HepG2 (cell line): ENCODE data around the gene ATP7B.

ENCODE experiments used
- JARID2 ChIP-seq: sonication (generic); formaldehyde crosslinking; IDR thresholded peaks from 2 replicates; pipeline ENCODE4 v1.8.1; 2023; ENCODE audit warnings: missing genetic modification reagents, inconsistent platforms; ENCODE audit not compliant: insufficient replicate concordance
- POLR2A ChIP-seq, 2 experiments: IDR thresholded peaks; 2 replicates each; pipeline ENCODE4 v1.6.1; 2011; ENCODE audit warnings: low read depth in 2 of 2, low read length in 2 of 2, mild to moderate bottlenecking in 1 of 2, moderate library complexity in 1 of 2; ENCODE audit not compliant: insufficient read depth in 1 of 2
- TCF7 ChIP-seq: sonication (generic); IDR thresholded peaks from 2 replicates; pipeline ENCODE4 v1.6.1; 2016; ENCODE audit warnings: antibody characterized with exemption, low read depth
- ZFP90 ChIP-seq: sonication (generic); formaldehyde crosslinking; IDR thresholded peaks from 2 replicates; pipeline ENCODE4 v1.8.0; 2022; ENCODE audit warnings: missing genetic modification reagents, mild to moderate bottlenecking, inconsistent platforms, borderline replicate concordance
- ZFX ChIP-seq: sonication (generic); formaldehyde crosslinking; IDR thresholded peaks from 2 replicates; pipeline ENCODE4 v1.4.0; 2020; ENCODE audit warnings: mild to moderate bottlenecking, low read depth, missing genetic modification reagents, moderate library complexity
- ZNF274 ChIP-seq: sonication (generic); formaldehyde crosslinking; IDR thresholded peaks from 2 replicates; pipeline ENCODE4 v1.5.1; 2020; ENCODE audit warnings: mild to moderate bottlenecking, missing genetic modification reagents
- ZNF772 ChIP-seq: sonication (generic); formaldehyde crosslinking; IDR thresholded peaks from 2 replicates; pipeline ENCODE4 v1.5.0; 2020; ENCODE audit warnings: mild to moderate bottlenecking, missing genetic modification reagents
- ZSCAN20 ChIP-seq: sonication (generic); formaldehyde crosslinking; IDR thresholded peaks from 2 replicates; pipeline ENCODE4 v1.4.0; 2020; ENCODE audit warnings: missing genetic modification reagents, mild to moderate bottlenecking, borderline replicate concordance

DNA sequence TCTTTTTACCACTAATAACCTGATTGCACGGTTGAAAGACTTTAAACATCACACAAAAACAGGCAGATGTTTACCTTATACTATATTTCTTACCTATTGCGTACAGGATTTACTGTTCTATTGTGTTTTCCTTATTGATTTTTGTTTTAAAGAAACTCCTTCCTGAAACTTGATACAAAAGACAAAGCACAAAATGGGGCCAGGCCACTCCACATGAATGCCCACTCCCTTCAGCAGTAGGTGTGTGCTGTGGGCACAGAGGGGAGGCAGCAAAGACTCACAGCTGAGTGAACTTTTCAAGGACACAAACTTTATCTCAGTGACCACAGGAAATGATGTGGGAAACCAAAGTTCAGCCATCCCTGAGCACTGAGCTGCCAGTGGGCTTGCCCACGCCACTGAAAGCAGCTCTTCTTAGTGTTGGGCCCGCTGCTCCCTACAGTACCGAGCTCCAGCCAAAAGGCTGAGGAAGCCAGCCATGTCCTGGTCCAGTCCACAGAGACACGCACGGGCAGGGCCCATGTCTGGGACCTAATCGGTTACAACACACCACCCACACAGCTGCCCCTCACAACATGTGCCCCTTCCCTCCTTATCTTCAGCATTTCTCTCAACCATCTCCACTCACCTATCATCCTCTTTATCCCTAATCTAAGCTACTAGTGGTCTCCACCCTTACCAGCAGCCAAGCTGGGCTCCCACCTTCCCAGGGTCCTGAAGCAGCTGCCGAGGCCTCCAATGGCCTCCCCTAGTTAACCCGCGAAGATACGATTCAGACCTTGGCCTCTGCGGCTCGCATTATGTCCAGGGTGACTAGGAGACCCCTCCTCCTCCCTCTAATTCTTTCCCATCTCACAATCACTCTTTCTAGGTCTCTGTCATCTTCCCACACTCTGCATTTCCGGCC lies 39.5 kb downstream of the ATP7B start:
- TF ChIP-seq ZNF772 (CRISPR knock-in tag) = peak; percentile 51; the same call in 1 of the 2 replicates
- TF ChIP-seq JARID2 = no peak
- no peak for TF ChIP-seq POLR2A (IDR thresholded peaks at IDR 0.05; ENCODE audit: insufficient read depth in 1 of 2, low read depth in 2 of 2, low read length in 2 of 2)
- no peak for TF ChIP-seq ZSCAN20 (CRISPR knock-in tag)
- TF ChIP-seq ZNF274 (CRISPR knock-in tag) = 0 out of 2 replicates have a peak, but pooled peaks have one; percentile 31
- no peak for TF ChIP-seq ZFX
- TF ChIP-seq TCF7 = no peak
- TF ChIP-seq ZFP90 (CRISPR knock-in tag) = no peak
